Hepatocyte (in vitro differentiated cells): ENCODE measurements around the gene ZNF557.
"Not testable (repeated sequence)": the region's sequence is repeated elsewhere in the genome, so short reads cannot be mapped to it uniquely, and the experiment has no call there.

ENCODE experiments used
- CTCF ChIP-seq: fragments of 200-600 bp; sonication (generic); IDR thresholded peaks from 2 replicates; pipeline ENCODE4 v1.5.1; 2016; ENCODE audit warnings: antibody characterized with exemption, mild to moderate bottlenecking; ENCODE audit not compliant: poor library complexity
- EZH2phosphoT487 ChIP-seq: fragments of 200-600 bp; sonication (generic); IDR thresholded peaks from one replicate; pipeline ENCODE4 v1.6.1; 2018; ENCODE audit warnings: antibody characterized with exemption, mild to moderate bottlenecking, low read depth, moderate library complexity; ENCODE audit not compliant: unreplicated experiment, severe bottlenecking

GRCh38 chr19:7030278-7030677 is 39.2 kb upstream of the ZNF557 start, which contains the start of gene MBD3L5:
- not testable (repeated sequence) for TF ChIP-seq CTCF, EZH2phosphoT487
